Body of pancreas (tissue), 4 donors: ENCODE data around the gene MTMR3.

ENCODE experiments used
- POLR2A ChIP-seq, 3 donors: fragments of 450-650 bp; IDR thresholded peaks; one replicate each; pipeline ENCODE4 v1.6.1; 2016; ENCODE audit warnings: antibody characterized with exemption in 3 of 3, mild to moderate bottlenecking in 2 of 3
- TF ChIP-seq, protein P1 (sequence below), 7 experiments: fragments of 450-650 bp in 4 of 7; fragments of 200-600 bp in 3 of 7; sonication (generic) in 3 of 7; IDR thresholded peaks; one replicate each; pipeline ENCODE4 v1.5.1; 2016 to 2019; ENCODE audit warnings: antibody characterized with exemption in 7 of 7

GRCh38 chr22:30041475-30041874, 158.5 kb downstream of the MTMR3 start:
- TF ChIP-seq, protein P1, sequence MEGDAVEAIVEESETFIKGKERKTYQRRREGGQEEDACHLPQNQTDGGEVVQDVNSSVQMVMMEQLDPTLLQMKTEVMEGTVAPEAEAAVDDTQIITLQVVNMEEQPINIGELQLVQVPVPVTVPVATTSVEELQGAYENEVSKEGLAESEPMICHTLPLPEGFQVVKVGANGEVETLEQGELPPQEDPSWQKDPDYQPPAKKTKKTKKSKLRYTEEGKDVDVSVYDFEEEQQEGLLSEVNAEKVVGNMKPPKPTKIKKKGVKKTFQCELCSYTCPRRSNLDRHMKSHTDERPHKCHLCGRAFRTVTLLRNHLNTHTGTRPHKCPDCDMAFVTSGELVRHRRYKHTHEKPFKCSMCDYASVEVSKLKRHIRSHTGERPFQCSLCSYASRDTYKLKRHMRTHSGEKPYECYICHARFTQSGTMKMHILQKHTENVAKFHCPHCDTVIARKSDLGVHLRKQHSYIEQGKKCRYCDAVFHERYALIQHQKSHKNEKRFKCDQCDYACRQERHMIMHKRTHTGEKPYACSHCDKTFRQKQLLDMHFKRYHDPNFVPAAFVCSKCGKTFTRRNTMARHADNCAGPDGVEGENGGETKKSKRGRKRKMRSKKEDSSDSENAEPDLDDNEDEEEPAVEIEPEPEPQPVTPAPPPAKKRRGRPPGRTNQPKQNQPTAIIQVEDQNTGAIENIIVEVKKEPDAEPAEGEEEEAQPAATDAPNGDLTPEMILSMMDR (IDR thresholded peaks at IDR 0.05), result no peak
- no peak for TF ChIP-seq POLR2A (IDR thresholded peaks at IDR 0.05)
